WERI-Rb-1 (cell line): Measurements from ENCODE around the gene RPTOR.

Source experiments
- DNase-seq: peaks from one replicate; pipeline ENCODE4 v3.0.0-alpha.2; 2020
- H3K27ac ChIP-seq: fragments of 250-450 bp; sonication (Bioruptor Pico); 2 replicates; pipeline ENCODE4 v1.5.1; 2020; ENCODE audit warnings: mild to moderate bottlenecking, moderate library complexity
- H3K27me3 ChIP-seq: fragments of 250-450 bp; sonication (Bioruptor Pico); 2 replicates; pipeline ENCODE4 v1.5.1; 2021; ENCODE audit warnings: mild to moderate bottlenecking, low read depth, moderate library complexity; ENCODE audit not compliant: insufficient read depth, severe bottlenecking
- H3K36me3 ChIP-seq: fragments of 250-450 bp; sonication (Bioruptor Pico); 2 replicates; pipeline ENCODE4 v1.5.1; 2020; ENCODE audit warnings: mild to moderate bottlenecking, moderate library complexity
- H3K4me3 ChIP-seq: 2 replicates; pipeline ENCODE4 v1.5.1; 2011; ENCODE audit warnings: low read depth, mild to moderate bottlenecking, control low read depth, low read length
- H3K9me3 ChIP-seq: fragments of 250-450 bp; sonication (Bioruptor Pico); 2 replicates; pipeline ENCODE4 v1.5.1; 2021; ENCODE audit warnings: mild to moderate bottlenecking, moderate library complexity; ENCODE audit not compliant: severe bottlenecking
- CTCF ChIP-seq: IDR thresholded peaks from 2 replicates; pipeline ENCODE4 v1.5.1; 2011; ENCODE audit warnings: low read depth, mild to moderate bottlenecking, control low read depth, inconsistent platforms, low read length

The RPTOR gene

DNA sequence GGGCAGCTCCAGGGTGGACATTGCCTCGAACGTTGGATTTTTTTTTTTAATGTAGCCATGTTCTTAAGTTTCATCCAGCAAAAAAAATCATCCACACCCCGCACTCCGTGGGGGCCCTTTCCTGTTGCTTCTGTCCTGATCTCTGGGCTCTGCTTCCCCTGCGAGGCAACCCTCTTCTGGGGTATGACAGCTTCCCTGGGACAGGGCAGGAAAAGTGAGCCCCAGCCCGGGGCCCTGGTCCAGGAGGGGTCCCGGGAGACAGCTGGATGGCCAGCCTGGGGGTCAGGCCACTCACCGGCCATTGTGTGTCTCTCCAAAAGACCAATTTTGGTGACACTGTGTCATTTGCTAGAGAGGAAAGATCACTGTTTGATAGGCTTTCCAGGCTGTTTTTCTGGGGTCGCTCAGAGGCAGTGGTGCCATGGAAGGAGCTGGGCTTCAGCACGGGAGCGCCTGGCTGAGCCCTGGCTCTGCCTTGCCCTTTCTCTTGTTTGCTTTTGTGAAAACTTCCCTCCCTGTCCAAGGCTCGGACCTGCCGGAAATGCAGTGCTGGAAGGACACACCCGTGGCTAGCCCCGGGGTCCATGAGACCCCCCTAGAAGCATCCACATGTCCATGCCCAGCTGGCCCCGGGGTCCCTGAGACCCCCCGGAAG is 406.0 kb downstream of the RPTOR start:
- Histone ChIP-seq H3K4me3 (no peak overlapping the region), H3K9me3 (peaks cover 4% of the 10 kb centered on the region), H3K27ac (no peak overlapping the region), H3K27me3 (no peaks in the 10 kb centered on the region), H3K36me3 (peaks cover 76% of the 10 kb centered on the region)
- DNase-seq = no peak
- no peak for TF ChIP-seq CTCF

DNA sequence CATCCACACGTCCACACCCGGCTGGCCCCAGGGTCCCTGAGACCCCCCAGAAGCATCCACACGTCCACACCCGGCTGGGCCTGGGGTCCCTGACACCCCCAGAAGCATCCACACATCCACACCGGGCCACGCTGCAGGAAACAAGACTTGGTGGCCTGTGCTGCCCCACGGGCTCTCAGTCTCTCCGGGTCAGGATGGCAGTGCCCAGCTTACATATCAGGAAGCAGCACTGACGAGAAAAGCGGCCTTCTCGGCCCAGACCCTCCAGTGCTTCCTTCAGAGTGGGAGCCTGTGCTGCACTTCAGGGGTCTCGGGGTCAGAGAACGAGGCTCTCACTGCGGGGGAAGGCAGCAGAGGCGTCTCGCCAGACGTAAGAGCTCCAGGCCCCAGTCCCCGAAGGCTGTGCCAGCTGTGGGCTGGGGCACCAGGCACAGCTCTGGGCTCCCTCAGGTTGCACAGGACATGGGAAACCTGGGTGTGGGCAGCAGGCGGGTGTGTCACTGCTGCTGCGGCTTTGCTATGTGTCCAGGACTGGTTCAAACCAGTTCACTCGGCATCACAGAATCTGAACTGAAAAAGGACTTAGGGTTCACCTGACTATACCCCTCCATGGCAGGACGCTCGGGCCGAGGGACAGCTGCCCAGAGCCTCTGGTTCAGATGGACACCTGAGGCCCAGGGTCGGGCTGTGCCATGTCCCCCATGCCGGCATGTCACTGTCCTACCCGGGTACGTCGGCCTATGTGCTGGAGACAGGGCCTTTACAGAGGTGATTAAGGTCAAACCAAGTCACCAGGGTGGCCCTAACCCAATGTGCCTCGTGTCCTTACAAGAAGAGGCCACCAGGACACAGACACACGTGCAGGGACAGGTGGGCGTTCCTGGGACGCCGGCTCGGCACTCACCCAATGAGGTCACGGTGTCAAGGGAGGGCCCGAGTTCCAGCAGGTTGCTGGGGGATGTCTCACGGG is 406.8 kb downstream of the RPTOR start:
- Histone ChIP-seq H3K36me3 (peaks cover 68% of the 10 kb centered on the region), H3K27me3 (no peaks in the 10 kb centered on the region), H3K4me3 (no peak overlapping the region), H3K27ac (no peak overlapping the region), H3K9me3 (peaks cover 2% of the 10 kb centered on the region)
- TF ChIP-seq CTCF = no peak
- no peak for DNase-seq

GRCh38 chr17:80952291-80952690 is 407.7 kb downstream of the RPTOR start:
- TF ChIP-seq CTCF = no peak
- Histone ChIP-seq H3K27ac (no peak overlapping the region), H3K27me3 (no peaks in the 10 kb centered on the region), H3K36me3 (peaks cover 59% of the 10 kb centered on the region), H3K9me3 (no peaks in the 10 kb centered on the region), H3K4me3 (no peak overlapping the region)
- DNase-seq = no peak

DNA sequence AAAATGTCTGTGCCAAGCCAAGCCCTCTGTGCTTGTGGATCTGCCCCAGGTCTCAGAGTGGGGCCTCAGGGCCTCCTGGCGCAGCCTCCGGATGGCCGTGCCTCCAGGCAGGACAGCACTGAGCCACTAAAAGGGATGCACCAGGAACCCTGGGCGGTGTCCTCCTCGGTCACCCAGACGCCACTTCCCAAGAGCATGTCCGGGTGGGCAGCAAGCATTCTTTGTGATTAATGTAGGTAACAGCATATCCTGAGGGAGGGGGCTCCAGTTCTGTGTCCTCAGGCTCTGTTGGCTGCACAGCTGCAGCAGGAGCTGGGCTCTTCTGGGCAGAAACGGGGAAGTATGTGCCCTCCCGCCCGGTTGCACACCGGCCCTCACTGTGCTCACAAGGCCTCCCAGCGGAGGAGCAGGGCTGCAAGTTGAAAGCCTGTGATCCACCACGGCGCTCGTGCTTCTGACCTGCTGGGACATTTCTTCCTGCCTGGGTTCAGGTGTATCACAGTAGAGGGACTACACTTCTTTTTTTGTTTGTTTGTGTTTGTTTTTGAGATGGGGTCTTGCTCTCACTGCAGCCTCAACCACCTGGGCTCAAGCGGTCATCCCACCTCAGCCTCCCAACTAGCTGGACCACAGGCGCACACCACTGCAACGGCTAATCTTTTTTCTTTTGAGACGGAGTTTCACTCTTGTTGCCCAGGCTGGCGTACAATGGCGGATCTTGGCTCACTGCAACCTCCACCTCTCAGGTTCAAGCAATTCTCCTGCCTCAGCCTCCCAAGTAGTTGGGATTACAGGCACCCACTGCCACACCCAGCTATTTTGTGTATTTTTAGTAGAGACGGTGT is 409.1 kb downstream of the RPTOR start:
- Histone ChIP-seq H3K27ac (no peak overlapping the region), H3K9me3 (no peaks in the 10 kb centered on the region), H3K36me3 (peaks cover 48% of the 10 kb centered on the region), H3K4me3 (no peak overlapping the region), H3K27me3 (no peaks in the 10 kb centered on the region)
- no peak for TF ChIP-seq CTCF
- DNase-seq = no peak

GRCh38 chr17:80955078-80955477 is 410.4 kb downstream of the RPTOR start:
- Histone ChIP-seq H3K27ac (no peak overlapping the region), H3K4me3 (no peak overlapping the region), H3K9me3 (no peaks in the 10 kb centered on the region), H3K27me3 (no peaks in the 10 kb centered on the region), H3K36me3 (peaks cover 39% of the 10 kb centered on the region)
- TF ChIP-seq CTCF = no peak
- no peak for DNase-seq
